Endothelial cell of umbilical vein (primary cell): ENCODE data around the gene INSC. TPM values are rescaled to one million over a fixed set of nuclear protein-coding genes. Genes with fewer than 3 reads are reported as not detected.

Experiments used
- BruUV-seq: library from RNA; stranded (reverse); fragments of 400-500 nt; replicated peaks from 2 replicates; lab custom pipeline; 2021; lab: Mats Ljungman, UMichigan
- CTCF ChIA-PET: fragments of 300-600, 350-600 bp; sonication (Branson Sonifier 250); formaldehyde crosslinking; loops from one replicate; lab custom pipeline; 2021; ENCODE audit warnings: antibody characterized with exemption, inconsistent platforms; lab: Charles Lee
- POLR2A ChIA-PET: fragments of 300-600, 350-600 bp; sonication (Branson Sonifier 250); formaldehyde crosslinking; loops from one replicate; lab custom pipeline; 2021; ENCODE audit warnings: antibody characterized with exemption, inconsistent platforms; lab: Charles Lee
- DNase-seq: peaks from one replicate; pipeline ENCODE4 v3.0.0-alpha.2; 2011; ENCODE audit warnings: low read depth, low spot score
- FAIRE-seq: peaks from 2 replicates; lab custom pipeline; 2011; peaks lifted over from hg19 to GRCh38; lab: Jason Lieb, UNC
- H2AFZ ChIP-seq: 2 replicates; pipeline ENCODE4 v1.6.0; 2012; ENCODE audit warnings: low read depth, low read length, control low read depth, inconsistent platforms
- H3K27ac ChIP-seq: 2 replicates; pipeline ENCODE4 v1.5.1; 2011; ENCODE audit warnings: low read depth, mild to moderate bottlenecking, control low read depth, low read length, moderate library complexity; ENCODE audit not compliant: insufficient read depth
- H3K27me3 ChIP-seq, 2 experiments: 2 replicates each; pipeline versions ENCODE4 v1.6.0 to v1.6.1; 2011; ENCODE audit warnings: low read length in 2 of 2, mixed read lengths in 1 of 2; ENCODE audit not compliant: control insufficient read depth in 2 of 2, insufficient read depth in 2 of 2
- H3K36me3 ChIP-seq, 2 experiments: 2 replicates in 1 of 2; 3 replicates in 1 of 2; pipeline ENCODE4 v1.5.1; 2011; ENCODE audit warnings: low read length in 2 of 2, mild to moderate bottlenecking in 1 of 2, moderate library complexity in 1 of 2; ENCODE audit not compliant: control insufficient read depth in 2 of 2, insufficient read depth in 2 of 2; ENCODE audit errors: extremely low read depth in 1 of 2
- H3K4me1 ChIP-seq: 3 replicates; pipeline ENCODE4 v1.5.1; 2011; ENCODE audit warnings: mild to moderate bottlenecking, low read length; ENCODE audit not compliant: control insufficient read depth, insufficient read depth; ENCODE audit errors: extremely low read depth
- H3K4me2 ChIP-seq: 2 replicates; pipeline ENCODE4 v1.6.1; 2011; ENCODE audit warnings: low read length, control low read depth, mixed read lengths; ENCODE audit not compliant: insufficient read depth
- H3K4me3 ChIP-seq, 3 experiments: fragments of 200-600 bp in 1 of 3; sonication (generic), shearing (Covaris generic) in 1 of 3; replicated peaks in 1 of 3; 2 replicates each; pipeline ENCODE4 v1.5.1; 2011 to 2016; ENCODE audit warnings: control low read depth in 3 of 3, low read length in 3 of 3, mild to moderate bottlenecking in 2 of 3, inconsistent platforms in 1 of 3, low read depth in 1 of 3, moderate library complexity in 1 of 3; ENCODE audit not compliant: insufficient read depth in 1 of 3
- H3K79me2 ChIP-seq: 2 replicates; pipeline ENCODE4 v1.6.0; 2012; ENCODE audit warnings: low read length, inconsistent platforms; ENCODE audit not compliant: control insufficient read depth, insufficient read depth
- H3K9ac ChIP-seq: replicated peaks from 2 replicates; pipeline ENCODE3; 2011; ENCODE audit warnings: low read length, control low read depth; ENCODE audit not compliant: insufficient read depth; ENCODE audit errors: extremely low read depth
- H3K9me1 ChIP-seq: replicated peaks from 3 replicates; pipeline ENCODE4 v1.6.0; 2011; ENCODE audit warnings: mild to moderate bottlenecking, low read length; ENCODE audit not compliant: control insufficient read depth, insufficient read depth; ENCODE audit errors: extremely low read depth
- H3K9me3 ChIP-seq: replicated peaks from 2 replicates; pipeline ENCODE4 v1.5.1; 2012; ENCODE audit warnings: low read length, inconsistent platforms; ENCODE audit not compliant: control insufficient read depth, insufficient read depth
- H4K20me1 ChIP-seq: replicated peaks from 2 replicates; pipeline ENCODE3; 2011; ENCODE audit warnings: mild to moderate bottlenecking, low read length; ENCODE audit not compliant: control insufficient read depth, insufficient read depth; ENCODE audit errors: extremely low read depth
- CTCF ChIP-seq, 2 donors: IDR thresholded peaks; 1 replicate in 1 of 2; 2 replicates in 1 of 2; pipeline ENCODE4 v1.5.1; 2011; ENCODE audit warnings: low read length in 2 of 2, mild to moderate bottlenecking in 2 of 2, moderate library complexity in 2 of 2, control low read depth in 1 of 2, inconsistent platforms in 1 of 2, low read depth in 1 of 2; ENCODE audit not compliant: insufficient read depth in 1 of 2; ENCODE audit errors: extremely low read depth in 1 of 2
- EZH2 ChIP-seq: IDR thresholded peaks from 2 replicates; pipeline ENCODE4 v1.6.1; 2012; ENCODE audit warnings: borderline replicate concordance, low read depth, mild to moderate bottlenecking, moderate library complexity, low read length, inconsistent platforms; ENCODE audit not compliant: severe bottlenecking
- FOS ChIP-seq: IDR thresholded peaks from 2 replicates; pipeline ENCODE4 v1.6.1; 2011; ENCODE audit warnings: mild to moderate bottlenecking, low read length, moderate library complexity, borderline replicate concordance; ENCODE audit not compliant: insufficient read depth
- GATA2 ChIP-seq: IDR thresholded peaks from 2 replicates; pipeline ENCODE4 v1.7.0; 2011; ENCODE audit warnings: low read depth, mild to moderate bottlenecking, moderate library complexity, mixed read lengths, low read length; ENCODE audit not compliant: insufficient read length, insufficient read depth
- JUN ChIP-seq: IDR thresholded peaks from 2 replicates; pipeline ENCODE4 v1.6.1; 2011; ENCODE audit warnings: borderline replicate concordance, low read depth; ENCODE audit not compliant: insufficient read length, insufficient read depth
- MAX ChIP-seq: IDR thresholded peaks from 2 replicates; pipeline ENCODE4 v1.6.1; 2011; ENCODE audit not compliant: insufficient read depth, insufficient read length
- MYC ChIP-seq: IDR thresholded peaks from one replicate; pipeline ENCODE4 v1.6.1; 2011; ENCODE audit warnings: mild to moderate bottlenecking, low read depth, low read length
- POLR2A ChIP-seq: IDR thresholded peaks from 2 replicates; pipeline ENCODE4 v1.6.1; 2012; ENCODE audit warnings: low read depth, mild to moderate bottlenecking, control low read depth, low read length
- POLR2AphosphoS5 ChIP-seq: IDR thresholded peaks from 2 replicates; pipeline ENCODE4 v1.6.1; 2012; ENCODE audit warnings: low read depth, mild to moderate bottlenecking, control low read depth, low read length, moderate library complexity; ENCODE audit not compliant: insufficient read depth
- dilution Hi-C: fragments of 300-500 bp; cut with MboI; formaldehyde crosslinking; loops from one replicate; pipeline ENCODE4 v1.15.0; 2019; ENCODE audit warnings: low sequenced_read_pairs; ENCODE audit not compliant: extremely low pct_ligation_motif_present
- intact Hi-C: fragments of 100-400 bp; cut with micrococcal nuclease; formaldehyde crosslinking; loops from one replicate; pipeline ENCODE4 v1.10.0; 2022
- polyA plus RNA-seq, 4 experiments: library from polyadenylated mRNA; depleted of rRNA in 3 of 4; stranded (reverse) in 3 of 4; unstranded in 1 of 4; fragments of >200 nt; gene quantifications; 2 replicates each; pipeline versions ENCODE4 v1.2.1 to v1.2.3, GENCODE V29; 2011 to 2012; ENCODE audit warnings: missing spikeins in 1 of 4
- total RNA-seq: library from RNA; stranded (reverse); gene quantifications from 2 replicates; pipeline ENCODE4 v1.2.3, GENCODE V29; 2021

Gene INSC
- total and polyA plus RNA-seq, 2 donors (not counting 3 experiments of a cell fraction or from before 2014, with no cell fraction given), result not detected

DNA sequence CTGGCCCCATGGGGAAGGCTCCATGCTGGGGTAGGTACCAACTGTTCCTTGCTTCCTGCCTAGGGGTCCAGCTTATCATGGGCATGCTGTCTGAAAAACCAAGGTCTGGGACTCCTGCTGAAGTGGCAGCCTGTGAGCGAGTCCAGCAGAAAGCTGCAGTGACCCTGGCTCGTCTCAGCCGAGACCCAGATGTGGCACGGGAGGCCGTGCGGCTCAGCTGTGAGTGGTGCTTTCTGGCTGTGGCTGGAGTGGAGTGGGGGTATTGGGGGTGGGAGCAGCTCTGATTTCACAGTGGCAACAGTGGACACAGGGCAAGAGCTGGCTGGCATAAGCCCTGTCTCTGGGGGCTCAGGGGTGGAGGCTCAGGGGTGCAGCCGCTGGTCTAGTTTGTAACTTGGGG is 124.1 kb downstream of the INSC start:
- no peak for DNase-seq
- H3K4me3 ChIP-seq, result no peak overlapping the region
- no peaks in the 10 kb centered on the region for H3K9me1 ChIP-seq
- dilution Hi-C loops, result no loop called here
- no peak overlapping the region for H3K4me2 ChIP-seq
- no peak overlapping the region for H3K27ac ChIP-seq
- FAIRE-seq, result no peak
- no peaks in the 10 kb centered on the region for H3K4me1 ChIP-seq
- H3K9ac ChIP-seq, result no peak overlapping the region
- TF ChIP-seq MAX, result no peak
- no peak overlapping the region for H2AFZ ChIP-seq
- ChIA-PET CTCF (no interaction called here), POLR2A (no interaction called here)
- H3K36me3 ChIP-seq, result no peaks in the 10 kb centered on the region
- no peaks in the 10 kb centered on the region for H4K20me1 ChIP-seq
- H3K27me3 ChIP-seq, result no peaks in the 10 kb centered on the region
- intact Hi-C loops, result no loop called here
- no peaks in the 10 kb centered on the region for H3K79me2 ChIP-seq
- H3K9me3 ChIP-seq, result no peaks in the 10 kb centered on the region
- BruUV-seq, result no TSS peak

DNA sequence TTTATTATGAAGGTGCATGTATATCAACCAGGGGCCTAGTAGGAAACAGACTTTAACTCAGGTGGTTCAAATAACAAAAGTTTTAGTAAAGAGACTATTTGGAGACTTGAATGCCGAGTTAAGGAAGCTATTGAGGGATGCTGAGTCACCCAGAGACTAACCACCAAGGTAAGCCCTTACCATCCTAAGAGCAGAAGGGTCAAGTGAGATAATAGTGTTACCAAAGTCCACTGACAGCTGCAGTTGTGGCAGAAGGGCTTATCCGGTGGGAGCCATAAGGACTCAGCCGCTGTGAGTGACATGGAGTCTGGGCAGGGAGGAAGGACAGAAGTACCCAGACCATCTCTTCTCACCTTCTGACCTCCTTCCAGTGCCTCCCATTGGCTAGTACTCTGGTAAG is 134.0 kb downstream of the INSC start:
- Histone ChIP-seq H3K9ac (no peak overlapping the region), H3K27ac (no peak overlapping the region), H3K9me1 (no peaks in the 10 kb centered on the region), H3K9me3 (no peaks in the 10 kb centered on the region), H3K36me3 (no peaks in the 10 kb centered on the region), H3K4me2 (no peak overlapping the region), H3K4me3 (no peak overlapping the region), H3K4me1 (no peaks in the 10 kb centered on the region), H4K20me1 (no peaks in the 10 kb centered on the region), H3K27me3 (no peaks in the 10 kb centered on the region), H2AFZ (no peak overlapping the region), H3K79me2 (no peaks in the 10 kb centered on the region)
- intact Hi-C loops, result no loop called here
- TF ChIP-seq MAX, result no peak
- TF ChIP-seq FOS, result no peak
- no peak for TF ChIP-seq EZH2
- TF ChIP-seq JUN, result no peak
- TF ChIP-seq POLR2A, result no peak
- TF ChIP-seq MYC, result no peak
- no peak for TF ChIP-seq GATA2
- TF ChIP-seq POLR2AphosphoS5, result no peak
- no peak for TF ChIP-seq CTCF (IDR thresholded peaks at IDR 0.05; ENCODE audit: extremely low read depth in 1 of 2, insufficient read depth in 1 of 2, low read depth in 1 of 2, low read length in 2 of 2)
- dilution Hi-C loops, result no loop called here
- DNase-seq (no peak), FAIRE-seq (no peak)
- no TSS peak for BruUV-seq
- CTCF ChIA-PET, result no interaction called here
- POLR2A ChIA-PET, result no interaction called here
